ENCODE data around the gene PAX2.

DNA sequence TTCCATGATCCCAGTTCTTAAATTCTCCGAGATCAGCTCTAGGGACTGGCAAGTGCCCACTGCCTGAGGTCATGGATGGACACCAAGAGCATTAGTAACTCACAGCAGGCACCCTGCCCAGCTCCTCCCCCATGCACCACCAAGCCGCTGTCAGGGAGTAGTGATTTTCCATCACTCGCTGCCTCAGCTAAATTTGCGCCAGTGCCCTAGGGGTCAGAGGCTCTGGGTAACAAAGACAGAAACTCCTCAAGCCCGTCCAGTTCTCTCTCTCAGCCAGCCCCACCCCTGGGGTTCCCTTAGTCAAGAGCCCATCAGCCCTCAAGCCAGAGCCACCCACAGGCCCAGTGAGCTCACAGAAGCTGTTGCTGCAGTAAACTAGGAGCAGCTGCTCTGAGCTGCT, 30.0 kb downstream of the PAX2 start:
- TF ChIP-seq, protein P1, sequence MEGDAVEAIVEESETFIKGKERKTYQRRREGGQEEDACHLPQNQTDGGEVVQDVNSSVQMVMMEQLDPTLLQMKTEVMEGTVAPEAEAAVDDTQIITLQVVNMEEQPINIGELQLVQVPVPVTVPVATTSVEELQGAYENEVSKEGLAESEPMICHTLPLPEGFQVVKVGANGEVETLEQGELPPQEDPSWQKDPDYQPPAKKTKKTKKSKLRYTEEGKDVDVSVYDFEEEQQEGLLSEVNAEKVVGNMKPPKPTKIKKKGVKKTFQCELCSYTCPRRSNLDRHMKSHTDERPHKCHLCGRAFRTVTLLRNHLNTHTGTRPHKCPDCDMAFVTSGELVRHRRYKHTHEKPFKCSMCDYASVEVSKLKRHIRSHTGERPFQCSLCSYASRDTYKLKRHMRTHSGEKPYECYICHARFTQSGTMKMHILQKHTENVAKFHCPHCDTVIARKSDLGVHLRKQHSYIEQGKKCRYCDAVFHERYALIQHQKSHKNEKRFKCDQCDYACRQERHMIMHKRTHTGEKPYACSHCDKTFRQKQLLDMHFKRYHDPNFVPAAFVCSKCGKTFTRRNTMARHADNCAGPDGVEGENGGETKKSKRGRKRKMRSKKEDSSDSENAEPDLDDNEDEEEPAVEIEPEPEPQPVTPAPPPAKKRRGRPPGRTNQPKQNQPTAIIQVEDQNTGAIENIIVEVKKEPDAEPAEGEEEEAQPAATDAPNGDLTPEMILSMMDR (IDR thresholded peaks at IDR 0.05; ENCODE audit: insufficient read depth, low read depth, low read length) = no peak
- no peak for TF ChIP-seq EZH2 (IDR thresholded peaks at IDR 0.05; ENCODE audit: insufficient read depth, low read length)

Measured in astrocyte (in vitro differentiated cells and primary cell).